CD4-positive, alpha-beta memory T cell (primary cell): ENCODE results near the gene GLE1. TPM values are rescaled to one million over a fixed set of nuclear protein-coding genes. Genes with fewer than 3 reads are reported as not detected.

Experiments used
- CTCF ChIA-PET: fragments of 350-600 bp; sonication (Branson Sonifier 250); formaldehyde crosslinking; loops from one replicate; lab custom pipeline; 2021; ENCODE audit warnings: inconsistent platforms; ENCODE audit not compliant: partially characterized antibody; lab: Charles Lee
- POLR2A ChIA-PET: fragments of 350-600 bp; sonication (Branson Sonifier 250); formaldehyde crosslinking; loops from one replicate; lab custom pipeline; 2021; ENCODE audit not compliant: partially characterized antibody; lab: Charles Lee
- DNase-seq, 5 donors: peaks; one replicate each; pipeline versions ENCODE4 v3.0.0 to v3.0.0-alpha.2; 2020 to 2022; ENCODE audit warnings: mixed read lengths in 1 of 5
- H3K27ac ChIP-seq: one replicate; pipeline ENCODE4 v1.7.0; 2013; ENCODE audit warnings: low read depth, low read length
- H3K27me3 ChIP-seq: 2 replicates; pipeline ENCODE4 v1.7.0; 2013; ENCODE audit warnings: mild to moderate bottlenecking, low read length, moderate library complexity; ENCODE audit not compliant: insufficient read depth
- H3K36me3 ChIP-seq: 2 replicates; pipeline ENCODE4 v1.7.0; 2013; ENCODE audit warnings: mild to moderate bottlenecking, low read length, moderate library complexity; ENCODE audit not compliant: insufficient read depth
- H3K4me1 ChIP-seq: 2 replicates; pipeline ENCODE4 v1.7.0; 2013; ENCODE audit warnings: mild to moderate bottlenecking, low read length, moderate library complexity; ENCODE audit not compliant: insufficient read depth
- H3K4me3 ChIP-seq, 2 donors: one replicate each; pipeline ENCODE4 v1.7.0; 2013; ENCODE audit warnings: low read length in 2 of 2, mild to moderate bottlenecking in 1 of 2
- H3K9me3 ChIP-seq, 2 donors: one replicate each; pipeline ENCODE4 v1.7.0; 2013; ENCODE audit warnings: low read length in 2 of 2, control low read depth in 1 of 2; ENCODE audit not compliant: control insufficient read depth in 1 of 2
- H3K27ac Mint-ChIP-seq, 7 donors: one replicate each; pipeline ENCODE4 v1.8.0; 2020 to 2021; ENCODE audit warnings: mixed read lengths in 7 of 7, mild to moderate bottlenecking in 6 of 7, inconsistent platforms in 3 of 7, moderate library complexity in 3 of 7
- H3K27me3 Mint-ChIP-seq, 2 donors: one replicate each; pipeline ENCODE4 v1.8.0; 2020 to 2021; ENCODE audit warnings: mixed read lengths in 2 of 2
- H3K36me3 Mint-ChIP-seq, 2 donors: one replicate each; pipeline ENCODE4 v1.8.0; 2020 to 2021; ENCODE audit warnings: mixed read lengths in 2 of 2, inconsistent platforms in 1 of 2, mild to moderate bottlenecking in 1 of 2
- H3K4me1 Mint-ChIP-seq, 4 donors: one replicate each; pipeline ENCODE4 v1.8.0; 2020 to 2021; ENCODE audit warnings: mixed read lengths in 4 of 4, mild to moderate bottlenecking in 1 of 4
- H3K4me3 Mint-ChIP-seq, 8 donors: one replicate each; pipeline ENCODE4 v1.8.0; 2020 to 2021; ENCODE audit warnings: mixed read lengths in 8 of 8, mild to moderate bottlenecking in 7 of 8, moderate library complexity in 6 of 8, inconsistent platforms in 3 of 8
- H3K9me3 Mint-ChIP-seq, 8 donors: one replicate each; pipeline ENCODE4 v1.8.0; 2020 to 2021; ENCODE audit warnings: mixed read lengths in 8 of 8, mild to moderate bottlenecking in 5 of 8, inconsistent platforms in 3 of 8, moderate library complexity in 1 of 8
- intact Hi-C: fragments of 100-400 bp; cut with micrococcal nuclease; formaldehyde crosslinking; loops from one replicate; pipeline ENCODE4 v1.15.1; 2023
- polyA plus RNA-seq, 2 donors: library from polyadenylated mRNA; unstranded; fragments of 300-500 nt; fragmentation: Illumina TruSeq; gene quantifications; one replicate each; pipeline ENCODE4 v1.2.3, GENCODE V29; 2021
- total RNA-seq, 2 experiments: library from RNA; stranded (reverse); gene quantifications; one replicate each; pipeline ENCODE4 v1.2.3, GENCODE V29; 2021

GLE1 gene
- total and polyA plus RNA-seq, 4 experiments from 2014 or later: 22.4 to 32.2 (median 31.2) TPM

- peaks cover 61% of the 10 kb centered on the region for H3K4me1 ChIP-seq
- peaks cover 21 to 31% (median 22%) of the 10 kb centered on the region in 4 donors for H3K4me1 Mint-ChIP-seq
- DNase-seq: no peak
- H3K27ac ChIP-seq: peak overlapping the region; percentile 91
- H3K36me3 Mint-ChIP-seq: peaks cover 0 to 5% of the 10 kb centered on the region in 2 donors
- H3K4me3 ChIP-seq: peak overlapping the region; percentile 52 to 79
- peaks cover 0 to 2% (median 0%) of the 10 kb centered on the region in 8 donors for H3K9me3 Mint-ChIP-seq
- no peaks in the 10 kb centered on the region for H3K36me3 ChIP-seq
- H3K4me3 Mint-ChIP-seq: peak overlapping the region in 7 of 8 donors; percentile 92 to 95 (median 93)
- intact Hi-C loops: loop anchor here (1.0 to 5.0 kb wide), 5 partner anchors 47 to 476 kb away; partner anchors contain the start of genes GLE1, ODF2, SET and SH3GLB2
- POLR2A ChIA-PET: interaction anchor here (0.5 to 5.2 kb wide), 21 partner anchors 10 to 390 kb away, joined by 3 to 59 read pairs (median 7); partner anchors contain the start of genes DYNC2I2, ENDOG, GLE1 and KYAT1
- peak overlapping the region; percentile 96 to 100 (median 99) for H3K27ac Mint-ChIP-seq
- H3K27me3 Mint-ChIP-seq: no peaks in the 10 kb centered on the region
- no peaks in the 10 kb centered on the region for H3K27me3 ChIP-seq
- no peaks in the 10 kb centered on the region for H3K9me3 ChIP-seq
- CTCF ChIA-PET: interaction anchor here (0.6 to 2.5 kb wide), 3 partner anchors 9 to 1245 kb away, joined by 3 to 11 read pairs (median 5); no protein-coding TSS in a partner anchor
Measured at GRCh38 chr9:128551657-128552152, 47.2 kb downstream of the GLE1 start.

- Mint-ChIP-seq H3K4me1 (peaks cover 22 to 31% (median 27%) of the 10 kb centered on the region in 4 donors), H3K4me3 (peak within 1 kb of the TSS in 7 of 8 donors; percentile 92 to 95 (median 93)), H3K27me3 (no peaks in the 10 kb centered on the region), H3K9me3 (peaks cover 0 to 2% (median 0%) of the 10 kb centered on the region in 8 donors), H3K36me3 (peaks cover 0 to 6% of the 10 kb centered on the region in 2 donors), H3K27ac (peak within 1 kb of the TSS; percentile 96 to 100 (median 99))
- POLR2A ChIA-PET: interaction anchor here (0.5 to 5.2 kb wide), 40 partner anchors 8 to 487 kb away, joined by 3 to 59 read pairs (median 5); partner anchors contain the start of genes DYNC2I2, ENDOG, GLE1 and GOLGA2
- peak; percentile 95 to 98 (median 96) for DNase-seq
- CTCF ChIA-PET: interaction anchor here (1.3 to 2.5 kb wide), 2 partner anchors 10 to 12 kb away, joined by 5 to 11 read pairs; no protein-coding TSS in a partner anchor
- H3K4me3 ChIP-seq: peak within 1 kb of the TSS; percentile 61 to 82
- H3K36me3 ChIP-seq: no peaks in the 10 kb centered on the region
- intact Hi-C loops: loop anchor here (1.0 to 5.0 kb wide), 5 partner anchors 48 to 475 kb away; partner anchors contain the start of genes GLE1, ODF2, SET and SH3GLB2
- no peaks in the 10 kb centered on the region for H3K9me3 ChIP-seq
- H3K4me1 ChIP-seq: peaks cover 66% of the 10 kb centered on the region
- H3K27ac ChIP-seq: peak within 1 kb of the TSS; percentile 91
- H3K27me3 ChIP-seq: no peaks in the 10 kb centered on the region
Measured at GRCh38 chr9:128552153-128552743, 47.7 kb downstream of the GLE1 start, which contains the start of gene SPTAN1. Gene SPTAN1, plus strand, starts transcription at chr9:128552587. Its CDS starts 14,154 bp downstream, at chr9:128566741.

- Mint-ChIP-seq H3K27me3 (no peaks in the 10 kb centered on the region), H3K4me3 (peak overlapping the region in 2 of 8 donors; percentile 36 to 92), H3K4me1 (peaks cover 24 to 31% (median 29%) of the 10 kb centered on the region in 4 donors), H3K36me3 (peaks cover 0 to 8% of the 10 kb centered on the region in 2 donors), H3K27ac (no peak overlapping the region), H3K9me3 (peaks cover 0 to 2% (median 0%) of the 10 kb centered on the region in 8 donors)
- peak overlapping the region; percentile 82 for H3K27ac ChIP-seq
- H3K4me1 ChIP-seq: peaks cover 72% of the 10 kb centered on the region
- no peak for DNase-seq
- H3K36me3 ChIP-seq: no peaks in the 10 kb centered on the region
- ChIA-PET CTCF (no interaction called here), POLR2A (interaction anchor here (0.6 to 5.2 kb wide), 36 partner anchors 8 to 486 kb away, joined by 3 to 59 read pairs (median 5); partner anchors contain the start of genes DYNC2I2, ENDOG, GLE1 and GOLGA2)
- H3K4me3 ChIP-seq: peak overlapping the region; percentile 61 to 82
- H3K9me3 ChIP-seq: no peaks in the 10 kb centered on the region
- intact Hi-C loops: loop anchor here (1.0 to 5.0 kb wide), 5 partner anchors 49 to 474 kb away; partner anchors contain the start of genes GLE1, ODF2, SET and SH3GLB2
- no peaks in the 10 kb centered on the region for H3K27me3 ChIP-seq
Measured at GRCh38 chr9:128552744-128553440, 48.4 kb downstream of the GLE1 start.

DNA sequence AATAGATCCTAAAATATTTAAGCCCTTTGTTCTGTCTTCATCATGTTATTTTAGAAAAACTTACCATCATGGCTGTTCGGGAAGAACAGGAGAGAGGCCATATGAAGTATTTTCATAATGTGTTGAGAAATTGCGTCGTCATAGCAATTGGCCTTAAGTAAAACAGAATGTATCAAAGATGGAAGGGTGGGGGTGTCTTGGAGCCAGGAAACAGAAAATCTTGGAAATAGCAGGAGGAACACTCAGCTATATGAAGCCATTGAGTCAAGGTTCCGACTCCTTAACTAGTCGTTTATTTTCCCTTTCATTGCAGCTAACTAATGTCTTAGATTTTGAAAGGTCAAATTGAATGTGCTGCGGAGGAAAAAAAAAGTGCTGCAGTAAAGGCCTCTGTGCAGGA lies 49.2 kb downstream of the GLE1 start:
- H3K36me3 ChIP-seq: no peaks in the 10 kb centered on the region
- peak overlapping the region; percentile 61 to 82 for H3K4me3 ChIP-seq
- H3K27ac ChIP-seq: peak overlapping the region; percentile 82
- Mint-ChIP-seq H3K4me3 (no peak overlapping the region), H3K27me3 (no peaks in the 10 kb centered on the region), H3K36me3 (peaks cover 0 to 12% of the 10 kb centered on the region in 2 donors), H3K4me1 (peaks cover 27 to 36% (median 32%) of the 10 kb centered on the region in 4 donors), H3K27ac (no peak overlapping the region), H3K9me3 (peaks cover 0 to 2% (median 0%) of the 10 kb centered on the region in 8 donors)
- CTCF ChIA-PET: no interaction called here
- DNase-seq: no peak
- intact Hi-C loops: loop anchor here (2.0 to 5.0 kb wide), 3 partner anchors 135 to 474 kb away; partner anchors contain the start of genes SET, SH3GLB2 and URM1
- peaks cover 81% of the 10 kb centered on the region for H3K4me1 ChIP-seq
- POLR2A ChIA-PET: interaction anchor here (0.6 to 5.2 kb wide), 19 partner anchors 12 to 485 kb away, joined by 3 to 59 read pairs (median 7); partner anchors contain the start of genes ENDOG, GLE1, KYAT1 and ODF2
- H3K9me3 ChIP-seq: no peaks in the 10 kb centered on the region
- no peaks in the 10 kb centered on the region for H3K27me3 ChIP-seq

GRCh38 chr9:128554155-128554862 lies 49.8 kb downstream of the GLE1 start:
- ChIA-PET POLR2A (interaction anchor here (0.6 to 5.2 kb wide), 16 partner anchors 12 to 485 kb away, joined by 3 to 59 read pairs (median 6); partner anchors contain the start of genes ENDOG, GLE1, KYAT1 and ODF2), CTCF (interaction anchor here (0.9 kb wide), 1 partner anchor 9 kb away, joined by 3 read pairs; no protein-coding TSS in a partner anchor)
- Histone ChIP-seq H3K4me1 (peaks cover 87% of the 10 kb centered on the region), H3K27me3 (no peaks in the 10 kb centered on the region), H3K27ac (peak overlapping the region; percentile 82), H3K9me3 (no peaks in the 10 kb centered on the region), H3K36me3 (no peaks in the 10 kb centered on the region), H3K4me3 (peak overlapping the region in 1 of 2 donors; percentile 82)
- H3K4me1 Mint-ChIP-seq: peaks cover 26 to 40% (median 38%) of the 10 kb centered on the region in 4 donors
- H3K4me3 Mint-ChIP-seq: no peak overlapping the region
- intact Hi-C loops: loop anchor here (5.0 kb wide), 1 partner anchor 473 kb away; the partner anchor contains the start of gene SH3GLB2
- DNase-seq: peak in 2 of 5 donors; percentile 19 to 41
- H3K27me3 Mint-ChIP-seq: no peaks in the 10 kb centered on the region
- peaks cover 0 to 18% of the 10 kb centered on the region in 2 donors for H3K36me3 Mint-ChIP-seq
- H3K27ac Mint-ChIP-seq: no peak overlapping the region
- H3K9me3 Mint-ChIP-seq: peaks cover 0 to 2% (median 0%) of the 10 kb centered on the region in 8 donors
